ENCODE measurements around the gene NOTO.

NOTO gene

DNA sequence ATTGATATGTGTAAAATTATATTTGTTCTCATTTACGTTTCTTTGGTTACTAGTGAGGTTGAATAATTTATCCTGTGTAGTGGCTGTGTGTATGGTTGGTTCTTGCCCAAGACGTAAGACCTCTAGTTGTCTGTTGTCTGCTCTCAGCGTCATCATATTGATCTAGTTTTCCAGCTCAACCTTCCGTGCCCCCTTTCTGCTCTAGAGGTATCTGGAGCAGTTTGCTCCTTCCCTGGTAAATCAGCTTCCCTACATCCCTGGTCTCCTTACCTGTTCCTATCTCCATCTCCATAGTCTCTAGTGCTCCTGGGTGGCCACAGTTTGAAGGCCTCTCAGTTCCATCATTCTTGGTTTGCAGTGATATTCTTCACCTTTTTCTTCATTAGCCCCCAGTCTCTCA lies 12.9 kb downstream of the NOTO start:
- DNase-seq (ENCODE audit: low spot score in 2 of 2) (no peak), ATAC-seq (no peak)
- Mint-ChIP-seq H3K36me3 (peaks cover 13% of the 10 kb centered on the region), H3K4me3 (peak overlapping the region; percentile 91), H3K27ac (peak overlapping the region; percentile 96), H3K4me1 (peaks cover 29% of the 10 kb centered on the region), H3K9me3 (no peaks in the 10 kb centered on the region)

GRCh38 chr2:73217160-73217559 lies 14.8 kb downstream of the NOTO start:
- peak overlapping the region; percentile 67 for H3K27ac Mint-ChIP-seq
- no peaks in the 10 kb centered on the region for H3K9me3 Mint-ChIP-seq
- no peak for DNase-seq (ENCODE audit: low spot score in 2 of 2)

DNA sequence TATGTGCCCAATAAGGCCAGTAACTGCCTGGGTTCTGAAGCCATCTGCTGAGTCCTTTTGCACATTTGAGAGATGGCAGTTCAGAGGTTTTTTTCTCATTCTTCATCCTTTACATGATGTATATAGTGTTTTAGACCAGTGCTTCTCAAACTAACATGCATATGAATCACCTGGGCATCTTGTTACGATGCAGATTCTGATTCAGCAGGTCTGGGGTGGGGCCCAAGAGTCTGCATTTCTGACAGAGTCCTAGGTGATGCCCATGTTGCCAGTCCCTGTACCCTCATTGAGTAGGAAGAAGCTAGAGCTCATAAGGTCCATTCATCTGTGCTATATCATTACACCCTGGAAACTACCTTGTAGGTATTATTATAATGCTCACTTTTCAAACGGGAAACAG lies 15.5 kb downstream of the NOTO start:
- no peak for ATAC-seq

More at GRCh38 chr2:73217160-73217559, 14.8 kb downstream of the NOTO start:
- H3K4me1 Mint-ChIP-seq: peaks cover 29% of the 10 kb centered on the region
- ATAC-seq: no peak
- peaks cover 31% of the 10 kb centered on the region for H3K36me3 Mint-ChIP-seq
- H3K4me3 Mint-ChIP-seq: no peak overlapping the region

DNA sequence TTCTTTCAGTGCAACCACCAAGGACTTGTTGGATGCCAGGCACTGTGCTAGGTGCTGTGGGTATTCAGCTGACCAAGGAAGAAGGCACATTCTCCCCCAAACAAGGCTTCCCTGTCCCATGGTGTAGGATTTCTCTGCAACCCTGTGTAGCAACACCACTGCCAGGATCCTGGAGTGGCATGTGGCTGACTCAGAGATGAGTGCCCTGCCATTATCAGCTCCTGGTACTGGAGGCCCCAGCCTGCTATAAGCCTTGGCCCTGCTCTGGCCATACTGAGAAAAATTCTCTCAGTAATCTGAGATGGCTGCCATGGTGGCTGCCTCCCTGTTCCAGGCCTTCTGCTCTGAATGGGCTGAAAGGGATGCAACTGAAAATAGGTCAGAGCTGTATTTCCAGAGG lies 15.9 kb downstream of the NOTO start:
- peaks cover 38% of the 10 kb centered on the region for H3K36me3 Mint-ChIP-seq
- H3K4me1 Mint-ChIP-seq: peaks cover 26% of the 10 kb centered on the region
- no peak overlapping the region for H3K4me3 Mint-ChIP-seq
- no peaks in the 10 kb centered on the region for H3K9me3 Mint-ChIP-seq
- peak overlapping the region; percentile 67 for H3K27ac Mint-ChIP-seq
- DNase-seq (ENCODE audit: low spot score in 2 of 2) (no peak), ATAC-seq (no peak)

More for the DNA sequence above, 15.5 kb downstream of the NOTO start:
- Mint-ChIP-seq H3K4me3 (no peak overlapping the region), H3K27ac (peak overlapping the region; percentile 67), H3K4me1 (peaks cover 29% of the 10 kb centered on the region), H3K9me3 (no peaks in the 10 kb centered on the region), H3K36me3 (peaks cover 37% of the 10 kb centered on the region)
- no peak for DNase-seq (ENCODE audit: low spot score in 2 of 2)

- no peak for ATAC-seq
- Mint-ChIP-seq H3K4me1 (no peaks in the 10 kb centered on the region), H3K36me3 (peaks cover 47% of the 10 kb centered on the region), H3K27ac (peak overlapping the region; percentile 8), H3K9me3 (no peaks in the 10 kb centered on the region), H3K4me3 (no peak overlapping the region)
- no peak for DNase-seq (ENCODE audit: low spot score in 2 of 2)
Measured at GRCh38 chr2:73223821-73224220, 21.4 kb downstream of the NOTO start.

- no peak for DNase-seq (ENCODE audit: low spot score in 2 of 2)
- H3K36me3 Mint-ChIP-seq: peaks cover 46% of the 10 kb centered on the region
- no peaks in the 10 kb centered on the region for H3K9me3 Mint-ChIP-seq
- peak overlapping the region; percentile 76 for H3K27ac Mint-ChIP-seq
- H3K4me3 Mint-ChIP-seq: no peak overlapping the region
- ATAC-seq: no peak
- H3K4me1 Mint-ChIP-seq: no peaks in the 10 kb centered on the region
Measured at GRCh38 chr2:73225513-73226360, 23.4 kb downstream of the NOTO start.

- no peak for DNase-seq (ENCODE audit: low spot score in 2 of 2)
- Mint-ChIP-seq H3K9me3 (no peaks in the 10 kb centered on the region), H3K4me1 (no peaks in the 10 kb centered on the region), H3K4me3 (no peak overlapping the region), H3K36me3 (peaks cover 33% of the 10 kb centered on the region), H3K27ac (no peak overlapping the region)
- no peak for ATAC-seq
Measured at GRCh38 chr2:73227086-73227485, 24.7 kb downstream of the NOTO start.

DNA sequence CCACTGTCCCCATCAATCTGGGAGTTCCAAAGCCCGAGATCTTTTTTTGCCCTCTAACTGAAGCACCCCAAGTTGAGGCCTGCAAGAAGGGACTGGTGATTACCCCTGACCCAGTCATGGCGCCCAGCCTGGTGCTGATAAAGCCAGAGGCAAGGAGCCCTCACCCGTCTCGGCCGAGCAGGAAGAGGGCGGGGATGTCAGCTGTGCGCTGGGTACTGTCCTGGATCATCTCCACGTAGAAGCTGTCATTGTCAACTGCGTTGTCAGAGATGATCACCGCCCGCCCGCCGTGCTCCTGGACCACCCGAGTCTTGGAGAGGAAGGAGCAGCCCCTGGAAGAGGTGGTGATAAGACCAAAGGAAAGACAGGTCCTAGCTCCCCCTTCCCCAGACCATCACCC lies 26.3 kb downstream of the NOTO start:
- no peak for DNase-seq (ENCODE audit: low spot score in 2 of 2)
- Mint-ChIP-seq H3K36me3 (peaks cover 29% of the 10 kb centered on the region), H3K4me3 (no peak overlapping the region), H3K4me1 (peaks cover 5% of the 10 kb centered on the region), H3K27ac (no peak overlapping the region), H3K9me3 (no peaks in the 10 kb centered on the region)
- ATAC-seq: no peak

DNA sequence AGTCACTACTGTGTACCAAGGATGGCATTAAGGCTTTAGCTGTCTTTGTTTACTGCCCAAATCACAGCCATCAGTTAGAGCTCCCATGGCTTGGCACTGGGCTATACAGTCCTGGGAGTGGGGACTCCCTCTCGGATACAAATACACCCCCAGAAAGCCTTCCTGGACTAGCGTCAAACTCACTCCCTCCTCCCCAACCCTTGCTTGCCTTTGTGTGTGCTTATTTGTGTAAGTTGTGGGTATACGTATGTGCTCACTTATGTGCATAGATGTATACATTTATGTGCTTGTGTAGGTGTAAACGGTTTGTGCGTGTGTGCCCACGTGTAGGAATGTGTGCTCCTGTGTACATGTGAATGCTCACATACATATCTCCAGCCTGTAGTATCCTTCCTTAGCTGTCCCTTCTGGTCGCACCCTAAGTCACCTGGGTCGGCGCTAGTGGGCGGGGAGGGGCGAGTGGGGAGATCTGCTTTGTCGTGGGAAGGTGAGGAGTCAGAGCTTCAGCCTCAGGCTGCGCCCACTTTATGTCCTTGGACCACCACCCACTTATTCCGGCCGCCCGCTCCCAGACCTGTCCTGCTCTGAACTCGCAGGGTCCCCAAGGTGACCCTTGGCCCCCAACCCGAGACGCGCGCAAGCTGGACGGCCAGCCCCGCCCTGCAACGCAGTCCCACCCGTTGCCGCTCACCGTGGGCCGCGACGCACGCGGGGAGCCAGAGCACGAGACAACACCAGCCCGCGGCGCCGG lies 30.2 kb downstream of the NOTO start:
- H3K27ac Mint-ChIP-seq: peak overlapping the region; percentile 98
- DNase-seq (ENCODE audit: low spot score in 2 of 2) (peak; percentile 21 to 69), ATAC-seq (no peak)
- peaks cover 64% of the 10 kb centered on the region for H3K36me3 Mint-ChIP-seq
- H3K4me1 Mint-ChIP-seq: peaks cover 30% of the 10 kb centered on the region
- H3K4me3 Mint-ChIP-seq: peak overlapping the region; percentile 81
- H3K9me3 Mint-ChIP-seq: no peaks in the 10 kb centered on the region

- H3K4me3 Mint-ChIP-seq: peak within 1 kb of the TSS; percentile 81
- H3K27ac Mint-ChIP-seq: peak within 1 kb of the TSS; percentile 98
- ATAC-seq (peak; percentile 92), DNase-seq (ENCODE audit: low spot score in 2 of 2) (peak; percentile 83 to 96)
- H3K4me1 Mint-ChIP-seq: peaks cover 33% of the 10 kb centered on the region
- peaks cover 67% of the 10 kb centered on the region for H3K36me3 Mint-ChIP-seq
- no peaks in the 10 kb centered on the region for H3K9me3 Mint-ChIP-seq
Measured at GRCh38 chr2:73233154-73233931, 31.0 kb downstream of the NOTO start, which contains the start of gene PRADC1. TSS of gene PRADC1 (minus strand) at chr2:73233239. CDS start at chr2:73233160, 79 bp downstream.

DNA sequence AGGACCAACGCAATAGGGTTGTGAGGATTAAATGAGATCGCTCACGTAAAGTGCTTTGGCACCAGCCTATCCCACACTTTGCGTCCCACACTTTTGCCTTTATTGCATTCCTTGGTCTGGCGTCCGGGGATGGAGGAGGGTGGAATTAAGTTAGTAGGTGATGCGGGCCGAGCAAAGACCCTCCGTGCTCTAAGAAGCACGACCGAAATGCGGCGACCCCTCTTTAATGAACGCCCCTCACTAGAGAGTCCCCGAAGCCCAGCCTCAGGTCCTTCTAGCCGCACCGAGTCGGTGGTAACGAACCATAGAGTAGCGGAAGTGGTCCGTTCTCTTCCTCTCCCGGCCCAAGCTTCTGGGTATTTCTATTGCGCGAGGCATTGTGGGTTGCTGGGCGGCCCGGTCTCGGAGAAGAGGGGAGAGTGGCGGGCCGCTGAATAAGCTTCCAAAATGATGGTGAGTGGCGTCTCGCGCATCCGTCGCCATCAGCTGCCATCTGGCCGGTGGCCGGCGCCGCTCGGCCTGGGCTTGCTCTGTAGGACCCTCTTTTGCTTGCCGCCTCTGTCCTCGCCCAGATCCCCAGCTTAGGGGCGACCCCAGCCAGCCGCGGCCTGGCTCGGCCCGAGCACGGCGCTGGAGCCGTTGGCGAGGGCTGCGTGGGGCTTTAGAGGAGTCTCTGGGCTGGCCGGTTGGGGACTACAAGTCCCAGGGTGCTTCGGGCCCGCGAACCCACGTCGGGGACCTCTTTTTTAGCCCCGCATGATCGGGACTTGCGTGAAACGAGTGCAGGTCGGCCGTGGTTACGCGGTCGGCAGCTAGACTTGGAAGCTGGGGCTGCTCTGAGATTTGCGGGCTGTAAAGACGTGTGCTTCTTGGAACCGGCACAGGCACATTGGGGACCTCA lies 31.8 kb downstream of the NOTO start, which contains the start of gene CCT7:
TSS of gene CCT7 (plus strand) at position 377 of the 901 bp plus-strand sequence. CDS start at position 448, 71 bp downstream.
- peaks cover 67% of the 10 kb centered on the region for H3K36me3 Mint-ChIP-seq
- H3K27ac Mint-ChIP-seq: peak within 1 kb of the TSS; percentile 98
- DNase-seq (ENCODE audit: low spot score in 2 of 2) (peak; percentile 68 to 91), ATAC-seq (peak; percentile 84)
- peak within 1 kb of the TSS; percentile 81 for H3K4me3 Mint-ChIP-seq
- peaks cover 38% of the 10 kb centered on the region for H3K4me1 Mint-ChIP-seq
- H3K9me3 Mint-ChIP-seq: no peaks in the 10 kb centered on the region

- Mint-ChIP-seq H3K4me3 (peak overlapping the region; percentile 81), H3K36me3 (peaks cover 73% of the 10 kb centered on the region), H3K9me3 (no peaks in the 10 kb centered on the region), H3K4me1 (peaks cover 44% of the 10 kb centered on the region), H3K27ac (peak overlapping the region; percentile 98)
- DNase-seq (ENCODE audit: low spot score in 2 of 2): no peak
- no peak for ATAC-seq
Measured at GRCh38 chr2:73235315-73236028, 33.1 kb downstream of the NOTO start.

- DNase-seq (ENCODE audit: low spot score in 2 of 2) (no peak), ATAC-seq (no peak)
- Mint-ChIP-seq H3K27ac (peak overlapping the region; percentile 51), H3K4me3 (peak overlapping the region; percentile 81), H3K4me1 (peaks cover 44% of the 10 kb centered on the region), H3K9me3 (no peaks in the 10 kb centered on the region), H3K36me3 (peaks cover 90% of the 10 kb centered on the region)
Measured at GRCh38 chr2:73237168-73237567, 34.8 kb downstream of the NOTO start.

GRCh38 chr2:73238149-73238548 lies 35.8 kb downstream of the NOTO start:
- H3K4me1 Mint-ChIP-seq: peaks cover 39% of the 10 kb centered on the region
- H3K4me3 Mint-ChIP-seq: no peak overlapping the region
- peaks cover 98% of the 10 kb centered on the region for H3K36me3 Mint-ChIP-seq

More at GRCh38 chr2:73238149-73238548, 35.8 kb downstream of the NOTO start:
- ATAC-seq (no peak), DNase-seq (ENCODE audit: low spot score in 2 of 2) (no peak)
- no peaks in the 10 kb centered on the region for H3K9me3 Mint-ChIP-seq
- peak overlapping the region; percentile 32 for H3K27ac Mint-ChIP-seq
